HUES6 (cell line): Measurements from ENCODE around the gene PSMD6.
A peak's percentile ranks its signal among the peaks of the same experiment; 100 is the strongest.

Experiments used
- H3K27ac ChIP-seq: 2 replicates; pipeline ENCODE4 v1.7.0; 2013; ENCODE audit warnings: low read depth, mild to moderate bottlenecking, low read length, inconsistent platforms
- H3K27me3 ChIP-seq: 2 replicates; pipeline ENCODE4 v1.6.1; 2013; ENCODE audit warnings: low read length; ENCODE audit not compliant: control insufficient read depth, insufficient read depth
- H3K36me3 ChIP-seq: 2 replicates; pipeline ENCODE4 v1.6.1; 2013; ENCODE audit warnings: low read length; ENCODE audit not compliant: control insufficient read depth, insufficient read depth
- H3K4me1 ChIP-seq: 2 replicates; pipeline ENCODE4 v1.6.1; 2013; ENCODE audit warnings: low read length; ENCODE audit not compliant: control insufficient read depth, insufficient read depth
- H3K4me3 ChIP-seq: 2 replicates; pipeline ENCODE4 v1.5.1; 2013; ENCODE audit warnings: low read depth, low read length
- H3K9ac ChIP-seq: one replicate; pipeline ENCODE4 v1.6.1; 2013; ENCODE audit warnings: mild to moderate bottlenecking, low read length
- H3K9me3 ChIP-seq: 2 replicates; pipeline ENCODE4 v1.6.1; 2013; ENCODE audit warnings: low read depth, low read length; ENCODE audit not compliant: control insufficient read depth, insufficient read depth

The PSMD6 gene

GRCh38 chr3:64046592-64046991 is 23.3 kb upstream of the PSMD6 start:
- H3K9ac ChIP-seq, result no peak overlapping the region
- H3K27me3 ChIP-seq, result no peaks in the 10 kb centered on the region
- H3K4me3 ChIP-seq, result no peak overlapping the region
- no peaks in the 10 kb centered on the region for H3K9me3 ChIP-seq
- H3K36me3 ChIP-seq, result no peaks in the 10 kb centered on the region
- peaks cover 26% of the 10 kb centered on the region for H3K4me1 ChIP-seq
- H3K27ac ChIP-seq, result no peak overlapping the region

GRCh38 chr3:64042952-64043351 is 19.7 kb upstream of the PSMD6 start:
- H3K27me3 ChIP-seq, result no peaks in the 10 kb centered on the region
- no peak overlapping the region for H3K9ac ChIP-seq
- H3K9me3 ChIP-seq, result no peaks in the 10 kb centered on the region
- no peak overlapping the region for H3K4me3 ChIP-seq
- H3K4me1 ChIP-seq, result peaks cover 4% of the 10 kb centered on the region
- no peaks in the 10 kb centered on the region for H3K36me3 ChIP-seq
- no peak overlapping the region for H3K27ac ChIP-seq

GRCh38 chr3:64039981-64040733 is 16.9 kb upstream of the PSMD6 start:
- Histone ChIP-seq H3K4me3 (no peak overlapping the region), H3K27ac (no peak overlapping the region), H3K9ac (no peak overlapping the region), H3K36me3 (no peaks in the 10 kb centered on the region), H3K4me1 (no peaks in the 10 kb centered on the region), H3K9me3 (no peaks in the 10 kb centered on the region), H3K27me3 (no peaks in the 10 kb centered on the region)

DNA sequence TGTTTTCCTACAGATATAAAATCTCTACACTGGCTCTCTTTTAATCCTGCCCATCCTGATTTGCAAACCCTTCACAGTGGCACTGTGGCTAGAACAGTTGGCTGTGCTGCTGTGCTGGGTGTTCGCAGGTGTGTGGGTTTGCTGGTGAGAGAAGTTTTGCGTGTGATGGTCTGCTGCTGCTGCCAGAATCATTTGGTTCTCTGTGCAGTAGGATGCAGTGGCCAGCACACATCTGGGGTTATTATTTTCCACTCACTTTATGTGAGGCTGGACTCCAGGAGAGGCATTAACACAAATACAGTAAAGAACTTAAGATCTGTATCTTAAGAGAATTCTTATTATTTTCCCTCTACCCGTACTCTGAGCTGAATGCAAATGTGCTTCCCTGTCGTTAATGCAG is 16.0 kb upstream of the PSMD6 start:
- Histone ChIP-seq H3K4me1 (no peaks in the 10 kb centered on the region), H3K9ac (no peak overlapping the region), H3K27me3 (no peaks in the 10 kb centered on the region), H3K36me3 (no peaks in the 10 kb centered on the region), H3K9me3 (no peaks in the 10 kb centered on the region; the same call in 1 of the 2 replicates), H3K27ac (no peak overlapping the region), H3K4me3 (no peak overlapping the region)

DNA sequence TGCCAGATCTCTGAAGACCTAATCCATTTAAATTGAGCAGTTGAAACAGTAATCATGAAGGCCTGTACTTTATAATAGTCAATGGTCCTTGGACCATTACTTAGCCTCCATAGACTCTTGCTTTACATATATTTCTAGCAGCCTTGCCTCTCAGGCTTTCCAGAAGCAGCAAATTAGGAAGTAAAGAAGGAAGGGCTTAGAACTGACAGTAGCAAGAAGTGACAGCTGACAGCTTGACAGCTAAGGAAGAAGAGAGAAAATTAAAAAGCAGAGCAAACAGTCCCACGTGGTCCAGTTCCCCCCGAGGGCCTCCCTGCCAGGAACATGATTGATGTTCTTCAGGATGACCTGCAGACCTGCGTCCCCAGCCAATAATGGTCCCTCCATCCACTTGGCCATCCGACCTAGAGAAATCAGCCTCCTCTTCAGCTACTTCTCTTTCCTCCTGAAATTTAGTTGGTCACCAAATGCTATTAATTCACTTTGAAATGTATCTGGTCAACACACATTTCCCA is 15.0 kb upstream of the PSMD6 start:
- no peak overlapping the region for H3K4me3 ChIP-seq
- H3K27me3 ChIP-seq, result no peaks in the 10 kb centered on the region
- no peak overlapping the region for H3K9ac ChIP-seq
- H3K4me1 ChIP-seq, result no peaks in the 10 kb centered on the region
- H3K9me3 ChIP-seq, result peaks cover 2% of the 10 kb centered on the region; the same call in 1 of the 2 replicates
- H3K27ac ChIP-seq, result no peak overlapping the region
- H3K36me3 ChIP-seq, result no peaks in the 10 kb centered on the region

DNA sequence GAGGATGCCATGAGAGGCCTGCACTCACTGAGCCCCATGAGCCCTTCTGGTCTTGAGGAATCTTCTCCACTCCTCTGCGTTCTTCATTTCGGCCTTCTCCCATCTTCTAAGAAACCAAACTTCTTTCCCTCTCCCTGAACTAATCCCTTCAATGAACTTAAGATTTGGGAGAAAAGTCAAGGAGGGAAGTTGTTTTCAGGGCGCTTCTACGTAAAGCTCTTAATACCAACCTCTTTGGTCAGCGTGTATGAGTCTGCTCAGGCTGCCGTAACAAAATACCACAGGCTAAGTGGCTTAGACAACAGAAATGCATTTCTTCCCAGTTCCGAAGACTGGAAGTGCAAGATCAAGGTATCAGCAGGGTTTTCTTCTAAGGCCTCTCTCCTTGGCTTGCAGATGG is 13.8 kb upstream of the PSMD6 start:
- Histone ChIP-seq H3K9me3 (peaks cover 2% of the 10 kb centered on the region; the same call in 1 of the 2 replicates), H3K4me3 (no peak overlapping the region), H3K4me1 (0 out of 2 replicates have a peak, but pooled peaks cover 3% of the 10 kb centered on the region), H3K27me3 (no peaks in the 10 kb centered on the region), H3K27ac (no peak overlapping the region), H3K36me3 (no peaks in the 10 kb centered on the region), H3K9ac (no peak overlapping the region)

GRCh38 chr3:64033069-64033468 is 9.8 kb upstream of the PSMD6 start:
- Histone ChIP-seq H3K4me1 (peaks cover 18% of the 10 kb centered on the region), H3K36me3 (no peaks in the 10 kb centered on the region), H3K9me3 (peaks cover 2% of the 10 kb centered on the region; the same call in 1 of the 2 replicates), H3K27ac (no peak overlapping the region), H3K27me3 (no peaks in the 10 kb centered on the region), H3K9ac (no peak overlapping the region), H3K4me3 (no peak overlapping the region)

GRCh38 chr3:64031540-64032508 is 8.5 kb upstream of the PSMD6 start:
- Histone ChIP-seq H3K4me1 (peaks cover 18% of the 10 kb centered on the region), H3K9me3 (peaks cover 2% of the 10 kb centered on the region; the same call in 1 of the 2 replicates), H3K9ac (no peak overlapping the region), H3K27me3 (no peaks in the 10 kb centered on the region), H3K4me3 (no peak overlapping the region), H3K36me3 (no peaks in the 10 kb centered on the region), H3K27ac (0 out of 2 replicates have a peak overlapping the region, but pooled peaks have one; percentile 13)

DNA sequence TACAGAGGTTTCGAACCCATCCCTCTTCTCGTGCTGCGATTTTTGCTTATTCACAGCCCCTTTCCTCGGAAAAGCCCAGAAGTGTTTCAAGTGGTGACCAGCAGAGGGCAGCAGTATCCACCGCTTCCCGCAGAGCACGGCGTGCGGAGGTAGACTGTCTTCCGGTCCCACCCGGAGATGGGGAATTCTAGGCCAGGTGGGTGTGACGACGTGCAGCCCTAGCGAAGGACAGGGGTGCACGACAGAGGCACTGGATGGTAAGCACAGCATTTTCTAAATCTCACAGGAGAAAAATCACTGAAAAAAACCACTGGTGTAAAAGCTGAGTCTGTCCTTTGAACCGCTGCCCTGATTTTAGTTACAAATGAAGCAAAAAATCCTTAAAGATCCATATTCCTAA is 7.4 kb upstream of the PSMD6 start:
- H3K4me3 ChIP-seq, result no peak overlapping the region
- no peaks in the 10 kb centered on the region for H3K36me3 ChIP-seq
- H3K27ac ChIP-seq, result no peak overlapping the region
- no peaks in the 10 kb centered on the region for H3K27me3 ChIP-seq
- no peak overlapping the region for H3K9ac ChIP-seq
- peaks cover 2% of the 10 kb centered on the region; the same call in 1 of the 2 replicates for H3K9me3 ChIP-seq
- peaks cover 18% of the 10 kb centered on the region for H3K4me1 ChIP-seq

DNA sequence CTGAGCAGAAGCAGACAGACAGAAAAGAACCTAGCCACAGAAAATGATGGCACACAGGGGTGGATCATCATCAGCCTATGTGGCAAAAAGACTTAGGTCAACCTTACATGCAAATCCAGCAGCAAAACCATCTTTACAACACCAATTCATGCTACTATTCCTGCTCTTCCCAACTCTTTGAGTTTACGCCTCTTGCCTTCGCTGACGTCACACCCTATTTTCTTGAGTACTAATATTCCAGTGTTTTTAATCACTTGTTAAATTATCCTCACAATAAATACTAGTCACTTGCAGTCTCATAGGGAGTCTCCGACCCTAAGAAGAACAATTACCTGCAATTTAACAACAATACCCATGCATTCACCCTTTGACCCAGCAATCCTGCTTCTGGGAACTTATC is 6.0 kb upstream of the PSMD6 start:
- H3K4me3 ChIP-seq, result no peak overlapping the region
- H3K36me3 ChIP-seq, result no peaks in the 10 kb centered on the region
- H3K27me3 ChIP-seq, result no peaks in the 10 kb centered on the region
- H3K27ac ChIP-seq, result no peak overlapping the region
- H3K4me1 ChIP-seq, result peaks cover 18% of the 10 kb centered on the region
- no peak overlapping the region for H3K9ac ChIP-seq
- peaks cover 2% of the 10 kb centered on the region; the same call in 1 of the 2 replicates for H3K9me3 ChIP-seq

GRCh38 chr3:64028754-64029153 is 5.5 kb upstream of the PSMD6 start:
- no peaks in the 10 kb centered on the region for H3K27me3 ChIP-seq
- H3K4me3 ChIP-seq, result no peak overlapping the region
- H3K27ac ChIP-seq, result no peak overlapping the region
- H3K9ac ChIP-seq, result no peak overlapping the region
- peaks cover 19% of the 10 kb centered on the region for H3K4me1 ChIP-seq
- no peaks in the 10 kb centered on the region for H3K9me3 ChIP-seq
- H3K36me3 ChIP-seq, result no peaks in the 10 kb centered on the region
